Uterus (tissue), 4 donors: ENCODE data around the gene TRIM28. TPM values are rescaled to one million over a fixed set of nuclear protein-coding genes. Genes with fewer than 3 reads are reported as not detected.

Source experiments
- DNase-seq, 2 donors: peaks; one replicate each; pipeline ENCODE4 v3.0.0-alpha.2; 2019 to 2020
- H3K27ac ChIP-seq, 2 donors: fragments of 200-600 bp; sonication (generic); 1 replicate in 1 of 2; 2 replicates in 1 of 2; pipeline ENCODE4 v1.5.1; 2016 to 2018
- H3K27me3 ChIP-seq, 2 donors: fragments of 200-600 bp; sonication (generic); one replicate each; pipeline ENCODE4 v1.5.1; 2018 to 2019; ENCODE audit warnings: control low read depth in 1 of 2
- H3K36me3 ChIP-seq, 2 donors: fragments of 200-600 bp; sonication (generic); one replicate each; pipeline ENCODE4 v1.5.1; 2019; ENCODE audit warnings: control low read depth in 1 of 2
- H3K4me1 ChIP-seq, 2 donors: fragments of 200-600 bp; sonication (generic); one replicate each; pipeline ENCODE4 v1.5.1; 2018 to 2019; ENCODE audit warnings: control low read depth in 1 of 2
- H3K4me3 ChIP-seq, 2 donors: fragments of 200-600 bp; sonication (generic); 1 replicate in 1 of 2; 2 replicates in 1 of 2; pipeline ENCODE4 v1.5.1; 2018 to 2019; ENCODE audit warnings: mild to moderate bottlenecking in 1 of 2
- H3K9me3 ChIP-seq, 2 donors: fragments of 200-600 bp; sonication (generic); one replicate each; pipeline ENCODE4 v1.5.1; 2019; ENCODE audit warnings: control low read depth in 1 of 2
- CTCF ChIP-seq, 4 experiments: fragments of 200-600 bp in 2 of 4; fragments of 450-650 bp in 2 of 4; sonication (generic) in 2 of 4; IDR thresholded peaks; one replicate each; pipeline ENCODE4 v1.5.1; 2016 to 2019; ENCODE audit warnings: antibody characterized with exemption in 4 of 4, mild to moderate bottlenecking in 2 of 4, moderate library complexity in 1 of 4
- POLR2A ChIP-seq, 2 donors: fragments of 450-650 bp; IDR thresholded peaks; one replicate each; pipeline ENCODE4 v1.6.1; 2016; ENCODE audit warnings: antibody characterized with exemption in 2 of 2, mild to moderate bottlenecking in 1 of 2, moderate library complexity in 1 of 2
- intact Hi-C: fragments of 100-400 bp; cut with DNase I; formaldehyde crosslinking; loops from one replicate; pipeline ENCODE4 v1.15.1; 2023; ENCODE audit warnings: low total_unique reads
- total RNA-seq, 4 donors: library from RNA; depleted of rRNA in 3 of 4; stranded (reverse); fragments of >200 nt in 3 of 4; gene quantifications; one replicate each; pipeline versions ENCODE4 v1.1.0 to v1.2.4, GENCODE V29; 2014 to 2023
- donor health status: DM: yes; HTN: yes; CAD: no.

Gene TRIM28
- 100 to 1,000 TPM; 192 to 322 (median 280) TPM for total RNA-seq

DNA sequence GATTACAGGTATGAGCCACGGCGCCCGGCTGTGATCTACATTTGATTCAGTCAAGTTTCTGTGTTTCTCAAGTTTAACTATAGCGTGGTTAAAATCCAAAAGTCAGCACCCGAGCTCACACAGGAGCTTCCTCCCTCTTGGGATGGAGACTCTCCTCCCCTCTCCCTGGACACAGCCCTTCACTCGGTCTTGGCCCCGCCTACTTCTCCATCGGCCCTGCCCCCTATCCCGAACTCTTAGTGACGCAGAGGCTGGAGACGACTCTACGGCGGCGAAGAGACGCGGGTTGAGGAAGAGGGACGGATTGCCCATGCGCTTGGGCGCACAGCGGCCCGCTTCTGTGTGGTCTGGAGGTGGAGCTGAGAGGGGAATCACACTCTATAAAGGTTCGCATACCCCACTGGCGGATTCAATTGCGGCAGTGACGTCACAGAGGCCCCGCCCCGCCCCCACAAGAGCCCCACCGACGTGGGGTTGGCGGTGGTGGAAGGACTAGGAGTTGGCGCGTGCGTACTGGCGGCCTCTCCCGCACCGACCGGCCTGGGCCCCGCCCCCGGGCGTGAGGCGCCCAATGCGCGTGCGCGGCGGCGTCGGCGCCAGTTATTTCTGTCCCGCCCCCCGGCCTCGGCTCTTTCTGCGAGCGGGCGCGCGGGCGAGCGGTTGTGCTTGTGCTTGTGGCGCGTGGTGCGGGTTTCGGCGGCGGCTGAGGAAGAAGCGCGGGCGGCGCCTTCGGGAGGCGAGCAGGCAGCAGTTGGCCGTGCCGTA, at the start of gene TRIM28:
TRIM28 (plus strand) TSS at position 239 of the 765 bp plus-strand sequence. CDS start 694 bp downstream, outside the sequence.
- H3K27me3 ChIP-seq: no peaks in the 10 kb centered on the region

GRCh38 chr19:58497634-58498170, 46.2 kb upstream of the TRIM28 start:
- TF ChIP-seq POLR2A (IDR thresholded peaks at IDR 0.05): no peak
- no peak for TF ChIP-seq CTCF (IDR thresholded peaks at IDR 0.05)
- Histone ChIP-seq H3K36me3 (no peaks in the 10 kb centered on the region), H3K27ac (no peak overlapping the region), H3K4me1 (peaks cover 0 to 6% of the 10 kb centered on the region in 2 donors), H3K27me3 (no peaks in the 10 kb centered on the region), H3K4me3 (no peak overlapping the region), H3K9me3 (no peaks in the 10 kb centered on the region)
- intact Hi-C loops: no loop called here
- DNase-seq: no peak

More for the DNA sequence above, at the start of gene TRIM28:
- peak within 1 kb of the TSS; percentile 96 to 97 for H3K27ac ChIP-seq
- TF ChIP-seq CTCF (IDR thresholded peaks at IDR 0.05): peak in 2 of 4 experiments; percentile 1 to 56
- TF ChIP-seq POLR2A (IDR thresholded peaks at IDR 0.05): peak; percentile 98 to 99
- H3K9me3 ChIP-seq: no peaks in the 10 kb centered on the region
- peak; percentile 98 to 100 for DNase-seq
- peaks cover 10 to 22% of the 10 kb centered on the region in 2 donors for H3K4me1 ChIP-seq
- no peaks in the 10 kb centered on the region for H3K36me3 ChIP-seq
- intact Hi-C loops: no loop called here
- peak within 1 kb of the TSS; percentile 60 to 79 for H3K4me3 ChIP-seq

DNA sequence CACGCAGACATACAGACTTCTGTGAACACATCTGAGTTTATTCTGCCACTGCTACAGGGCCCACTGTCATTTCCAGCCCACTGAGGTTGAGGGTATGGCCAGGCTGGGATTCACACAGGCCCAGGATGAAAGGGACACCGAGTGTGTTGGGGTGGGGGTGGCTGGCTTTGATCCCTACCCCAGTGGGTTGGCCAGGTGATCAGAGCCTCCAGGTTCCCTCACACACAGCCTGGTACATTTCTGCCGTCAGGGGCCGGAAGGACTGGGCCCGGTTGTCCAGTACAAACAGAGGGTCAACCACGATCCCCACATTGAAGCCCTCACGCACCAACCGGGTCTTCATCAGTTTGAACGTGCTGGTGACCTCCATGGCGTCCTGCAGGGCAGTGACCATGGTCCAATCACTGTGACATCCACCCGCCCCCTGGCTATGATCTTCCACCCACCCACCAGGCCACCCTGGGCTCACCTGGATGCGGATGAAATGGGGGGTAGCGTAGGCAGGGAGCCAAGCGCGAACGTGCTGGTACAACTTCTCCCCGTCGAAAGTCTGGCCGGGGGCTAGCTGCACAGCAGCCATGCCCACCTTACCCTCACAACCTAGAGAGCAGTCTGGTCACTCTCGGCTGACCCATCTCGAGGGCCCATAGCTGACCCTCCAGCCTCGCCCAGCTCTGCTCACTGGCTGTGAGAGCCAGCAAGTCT, 45.4 kb upstream of the TRIM28 start:
- intact Hi-C loops: no loop called here
- Histone ChIP-seq H3K27ac (peak overlapping the region; percentile 55 to 86), H3K27me3 (no peaks in the 10 kb centered on the region), H3K36me3 (no peaks in the 10 kb centered on the region), H3K4me3 (peak overlapping the region; percentile 36 to 52), H3K9me3 (no peaks in the 10 kb centered on the region), H3K4me1 (peaks cover 0 to 6% of the 10 kb centered on the region in 2 donors)
- TF ChIP-seq CTCF (IDR thresholded peaks at IDR 0.05): no peak
- TF ChIP-seq POLR2A (IDR thresholded peaks at IDR 0.05): no peak
- peak; percentile 49 to 56 for DNase-seq

DNA sequence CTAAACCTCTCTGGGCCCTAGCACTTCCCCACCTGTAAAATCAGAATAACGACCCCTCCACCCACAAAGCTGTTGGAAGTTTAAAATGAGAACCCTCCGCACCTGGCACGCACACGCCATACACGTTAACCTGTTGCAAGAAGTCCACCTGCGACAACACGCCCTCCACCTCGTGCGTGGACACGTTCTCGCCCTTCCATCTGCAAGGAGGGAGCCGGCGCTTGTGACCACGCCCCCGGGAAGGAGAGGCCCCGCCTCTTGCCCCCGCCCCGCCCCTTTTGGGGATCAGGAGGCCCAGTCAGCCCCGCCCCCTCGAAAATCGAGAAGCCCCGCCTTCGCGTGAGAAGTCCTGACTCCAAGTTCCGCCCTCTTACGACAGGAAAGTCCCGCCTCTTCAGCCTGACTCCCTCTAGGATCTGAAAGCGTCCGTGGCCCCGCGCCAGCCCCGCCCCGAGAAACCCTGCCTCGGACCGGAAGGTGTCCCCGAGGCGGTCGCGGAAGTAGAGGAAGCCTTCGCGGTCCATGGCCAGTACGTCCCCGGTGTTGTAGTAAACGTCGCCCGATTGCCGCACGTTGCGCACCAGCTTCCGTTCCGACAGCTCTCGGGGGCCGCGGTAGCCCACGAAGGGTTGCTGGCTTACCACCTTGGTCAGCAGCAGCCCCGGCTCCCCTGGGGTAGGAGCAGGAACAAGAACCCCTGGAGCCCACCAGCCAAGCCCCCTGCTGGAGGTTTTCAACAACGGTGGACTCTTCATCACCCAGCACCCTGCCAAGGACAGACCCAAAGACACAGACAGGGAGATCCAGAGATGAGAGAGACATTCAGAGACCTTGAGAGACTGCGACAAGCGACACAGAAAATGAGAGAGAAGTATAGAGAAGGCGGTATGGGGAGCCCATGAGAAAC, 44.6 kb upstream of the TRIM28 start:
- intact Hi-C loops: no loop called here
- H3K9me3 ChIP-seq: no peaks in the 10 kb centered on the region
- H3K4me1 ChIP-seq: peaks cover 0 to 6% of the 10 kb centered on the region in 2 donors
- H3K4me3 ChIP-seq: peak overlapping the region; percentile 36 to 52
- H3K27ac ChIP-seq: peak overlapping the region; percentile 55 to 86
- no peaks in the 10 kb centered on the region for H3K36me3 ChIP-seq
- TF ChIP-seq POLR2A (IDR thresholded peaks at IDR 0.05) (peak; percentile 33 to 65), CTCF (IDR thresholded peaks at IDR 0.05) (peak in 3 of 4 experiments; percentile 23 to 47 (median 39))
- peak; percentile 100 for DNase-seq
- H3K27me3 ChIP-seq: no peaks in the 10 kb centered on the region
